Trophoblast cell (in vitro differentiated cells and primary cell): Measurements from ENCODE around the gene TMEM128.

Source experiments
- DNase-seq, 2 donors: peaks; one replicate each; pipeline ENCODE4 v3.0.0-alpha.2; 2016
- H2AFZ ChIP-seq: 2 replicates; pipeline ENCODE4 v1.6.1; 2013; ENCODE audit warnings: low read length, moderate library complexity, mild to moderate bottlenecking; ENCODE audit not compliant: insufficient read depth, poor library complexity
- H2AK5ac ChIP-seq: 2 replicates; pipeline ENCODE4 v1.6.1; 2013; ENCODE audit warnings: mild to moderate bottlenecking, low read length
- H2BK120ac ChIP-seq: 2 replicates; pipeline ENCODE4 v1.6.1; 2013; ENCODE audit warnings: low read length, mild to moderate bottlenecking, moderate library complexity; ENCODE audit not compliant: insufficient read depth, poor library complexity
- H2BK12ac ChIP-seq: 2 replicates; pipeline ENCODE4 v1.6.1; 2013; ENCODE audit warnings: mild to moderate bottlenecking, low read length, moderate library complexity
- H2BK5ac ChIP-seq: 2 replicates; pipeline ENCODE4 v1.6.1; 2013; ENCODE audit warnings: low read length, low read depth, moderate library complexity, mild to moderate bottlenecking; ENCODE audit not compliant: poor library complexity
- H3K14ac ChIP-seq: 2 replicates; pipeline ENCODE4 v1.6.1; 2013; ENCODE audit warnings: mild to moderate bottlenecking, low read length
- H3K18ac ChIP-seq: 2 replicates; pipeline ENCODE4 v1.6.1; 2013; ENCODE audit warnings: mild to moderate bottlenecking, low read length
- H3K23ac ChIP-seq: 2 replicates; pipeline ENCODE4 v1.6.1; 2013; ENCODE audit warnings: low read length
- H3K27ac ChIP-seq: 2 replicates; pipeline ENCODE4 v1.5.1; 2013; ENCODE audit warnings: low read depth, mild to moderate bottlenecking, inconsistent platforms, low read length, moderate library complexity
- H3K27me3 ChIP-seq: 2 replicates; pipeline ENCODE4 v1.6.1; 2013; ENCODE audit warnings: inconsistent platforms, mild to moderate bottlenecking, low read length, moderate library complexity; ENCODE audit not compliant: insufficient read depth
- H3K36me3 ChIP-seq, 2 experiments: 1 replicate in 1 of 2; 2 replicates in 1 of 2; pipeline ENCODE4 v1.6.1; 2013; ENCODE audit warnings: low read length in 2 of 2, mild to moderate bottlenecking in 2 of 2, moderate library complexity in 1 of 2; ENCODE audit not compliant: insufficient read depth in 2 of 2, control insufficient read depth in 1 of 2
- H3K4ac ChIP-seq: 2 replicates; pipeline ENCODE4 v1.6.1; 2013; ENCODE audit warnings: low read depth, mild to moderate bottlenecking, low read length, moderate library complexity
- H3K4me1 ChIP-seq, 2 experiments: 1 replicate in 1 of 2; 2 replicates in 1 of 2; pipeline ENCODE4 v1.6.1; 2013; ENCODE audit warnings: low read length in 2 of 2, mild to moderate bottlenecking in 2 of 2, moderate library complexity in 1 of 2; ENCODE audit not compliant: insufficient read depth in 2 of 2, control insufficient read depth in 1 of 2
- H3K4me2 ChIP-seq: 2 replicates; pipeline ENCODE4 v1.6.1; 2013; ENCODE audit warnings: inconsistent platforms, mild to moderate bottlenecking, low read length, moderate library complexity
- H3K4me3 ChIP-seq: 2 replicates; pipeline ENCODE4 v1.5.1; 2013; ENCODE audit warnings: mild to moderate bottlenecking, low read depth, low read length, inconsistent platforms
- H3K79me1 ChIP-seq: one replicate; pipeline ENCODE4 v1.6.1; 2013; ENCODE audit warnings: low read length
- H3K79me2 ChIP-seq: 2 replicates; pipeline ENCODE4 v1.6.1; 2013; ENCODE audit warnings: low read length, mild to moderate bottlenecking; ENCODE audit not compliant: control insufficient read depth, insufficient read depth, poor library complexity
- H3K9ac ChIP-seq: 2 replicates; pipeline ENCODE4 v1.6.1; 2013; ENCODE audit warnings: mild to moderate bottlenecking, low read length
- H3K9me3 ChIP-seq: 2 replicates; pipeline ENCODE4 v1.6.1; 2013; ENCODE audit warnings: low read depth, mild to moderate bottlenecking, control low read depth, inconsistent platforms, low read length; ENCODE audit not compliant: insufficient read depth
- H4K12ac ChIP-seq: 2 replicates; pipeline ENCODE4 v1.6.1; 2013; ENCODE audit warnings: low read depth, mild to moderate bottlenecking, low read length, moderate library complexity
- H4K8ac ChIP-seq: 2 replicates; pipeline ENCODE4 v1.6.1; 2013; ENCODE audit warnings: low read depth, mild to moderate bottlenecking, low read length, moderate library complexity
- H4K91ac ChIP-seq: one replicate; pipeline ENCODE4 v1.6.1; 2013; ENCODE audit warnings: low read depth, mild to moderate bottlenecking, low read length, moderate library complexity
- WGBS: extraction: QIAGEN DNeasy Blood & Tissue Kit; methylation state at CpG from one replicate; pipeline ENCODE4 v1.1.7; 2013; ENCODE audit warnings: missing lambda C conversion rate; ENCODE audit not compliant: insufficient read length, insufficient coverage; ENCODE audit errors: extremely low coverage; 5-methylcytosine and 5-hydroxymethylcytosine counted together

Gene TMEM128

GRCh38 chr4:4270529-4270928 is 22.5 kb upstream of the TMEM128 start:
- no peaks in the 10 kb centered on the region for H3K4me1 ChIP-seq
- no peak overlapping the region for H2BK120ac ChIP-seq
- H3K27me3 ChIP-seq: no peaks in the 10 kb centered on the region
- no peak overlapping the region for H3K9ac ChIP-seq
- no peak overlapping the region for H4K12ac ChIP-seq
- no peaks in the 10 kb centered on the region for H3K79me1 ChIP-seq
- H2BK5ac ChIP-seq: no peak overlapping the region
- no CpG with 5 or more reads among the region's 4 CpGs for WGBS
- no peak overlapping the region for H3K23ac ChIP-seq
- H3K14ac ChIP-seq: no peak overlapping the region
- H2AK5ac ChIP-seq: no peak overlapping the region
- peaks cover 22 to 37% of the 10 kb centered on the region in 2 experiments for H3K36me3 ChIP-seq
- H4K91ac ChIP-seq: no peak overlapping the region
- H3K9me3 ChIP-seq: no peaks in the 10 kb centered on the region
- H3K4me2 ChIP-seq: no peak overlapping the region
- no peak overlapping the region for H3K4ac ChIP-seq
- H3K79me2 ChIP-seq: no peaks in the 10 kb centered on the region
- no peak overlapping the region for H3K27ac ChIP-seq
- no peak overlapping the region for H3K4me3 ChIP-seq
- H4K8ac ChIP-seq: no peak overlapping the region
- H2BK12ac ChIP-seq: no peak overlapping the region
- H2AFZ ChIP-seq: no peak overlapping the region
- no peak for DNase-seq
- no peak overlapping the region for H3K18ac ChIP-seq

- Histone ChIP-seq H3K9ac (no peak overlapping the region), H4K12ac (no peak overlapping the region), H3K18ac (no peak overlapping the region), H4K8ac (no peak overlapping the region), H3K79me2 (no peaks in the 10 kb centered on the region), H3K27me3 (no peaks in the 10 kb centered on the region), H3K4me3 (no peak overlapping the region), H3K14ac (no peak overlapping the region), H3K4me1 (no peaks in the 10 kb centered on the region), H2AFZ (no peak overlapping the region), H3K4me2 (no peak overlapping the region), H2BK12ac (no peak overlapping the region), H3K79me1 (no peaks in the 10 kb centered on the region), H2BK5ac (no peak overlapping the region), H2AK5ac (no peak overlapping the region), H3K9me3 (no peaks in the 10 kb centered on the region), H4K91ac (no peak overlapping the region), H2BK120ac (no peak overlapping the region), H3K4ac (no peak overlapping the region), H3K36me3 (peaks cover 21 to 34% of the 10 kb centered on the region in 2 experiments), H3K23ac (no peak overlapping the region), H3K27ac (no peak overlapping the region)
- no CpG with 5 or more reads among the region's 4 CpGs for WGBS
- DNase-seq: no peak
Measured at GRCh38 chr4:4269856-4270255, 21.8 kb upstream of the TMEM128 start.

- DNase-seq: no peak
- Histone ChIP-seq H2BK120ac (no peak overlapping the region), H4K12ac (no peak overlapping the region), H3K4ac (no peak overlapping the region), H2AFZ (no peak overlapping the region), H3K4me2 (no peak overlapping the region), H2AK5ac (no peak overlapping the region), H3K18ac (no peak overlapping the region), H3K4me1 (no peaks in the 10 kb centered on the region), H2BK5ac (no peak overlapping the region), H3K27me3 (no peaks in the 10 kb centered on the region), H3K14ac (no peak overlapping the region), H3K79me1 (no peaks in the 10 kb centered on the region), H3K4me3 (no peak overlapping the region), H4K8ac (no peak overlapping the region), H3K79me2 (no peaks in the 10 kb centered on the region), H4K91ac (no peak overlapping the region), H3K27ac (no peak overlapping the region), H2BK12ac (no peak overlapping the region), H3K9me3 (no peaks in the 10 kb centered on the region), H3K9ac (no peak overlapping the region), H3K36me3 (peaks cover 20 to 32% of the 10 kb centered on the region in 2 experiments), H3K23ac (no peak overlapping the region)
- WGBS: no CpG with 5 or more reads among the region's 11 CpGs
Measured at GRCh38 chr4:4269331-4269731, 21.3 kb upstream of the TMEM128 start.

- H4K8ac ChIP-seq: no peak overlapping the region
- no peak overlapping the region for H3K23ac ChIP-seq
- no peaks in the 10 kb centered on the region for H3K9me3 ChIP-seq
- no peak overlapping the region for H3K4me2 ChIP-seq
- no peak overlapping the region for H2BK120ac ChIP-seq
- H2AK5ac ChIP-seq: no peak overlapping the region
- H3K18ac ChIP-seq: no peak overlapping the region
- H4K12ac ChIP-seq: no peak overlapping the region
- no peak overlapping the region for H3K9ac ChIP-seq
- no peak overlapping the region for H3K4me3 ChIP-seq
- H3K36me3 ChIP-seq: peaks cover 16 to 28% of the 10 kb centered on the region in 2 experiments
- WGBS: no CpG with 5 or more reads among the region's 1 CpG
- no peak overlapping the region for H3K14ac ChIP-seq
- no peaks in the 10 kb centered on the region for H3K79me2 ChIP-seq
- H3K27me3 ChIP-seq: no peaks in the 10 kb centered on the region
- no peaks in the 10 kb centered on the region for H3K4me1 ChIP-seq
- H2BK12ac ChIP-seq: no peak overlapping the region
- H4K91ac ChIP-seq: no peak overlapping the region
- no peak overlapping the region for H3K27ac ChIP-seq
- no peak overlapping the region for H2AFZ ChIP-seq
- H2BK5ac ChIP-seq: no peak overlapping the region
- H3K4ac ChIP-seq: no peak overlapping the region
- H3K79me1 ChIP-seq: no peaks in the 10 kb centered on the region
- DNase-seq: no peak
Measured at GRCh38 chr4:4268776-4269175, 20.8 kb upstream of the TMEM128 start.
